ENCODE data around the gene PIAS3. TPM values are rescaled to one million over a fixed set of nuclear protein-coding genes. Genes with fewer than 3 reads are reported as not detected.

PIAS3 gene
- total RNA-seq (50.1 and 53.3 TPM in 2 replicates), polyA plus RNA-seq (69.9 and 71.8 TPM in 2 replicates), polyA minus RNA-seq (42.6 and 44.0 TPM in 2 replicates), Bru-seq, nascent RNA (percentile 77 among the genes with signal in this experiment), BruChase-seq, experiment 1, labeled RNA remaining after a 6-hour chase (percentile 92 among the genes with signal in this experiment), BruChase-seq, experiment 2, labeled RNA remaining after a 2-hour chase (percentile 91 among the genes with signal in this experiment)
- 37.9 and 42.4 TPM in 2 replicates for polyA plus RNA-seq (2011; cell fraction: cytosol; rRNA removed)
- polyA plus RNA-seq (2011; cell fraction: nucleus; rRNA removed), result 129 and 162 TPM in 2 replicates
- 45.0 and 49.8 TPM in 2 replicates for polyA plus RNA-seq (2012)
- polyA minus RNA-seq (2011; cell fraction: cytosol; rRNA and poly(A)+ RNA removed), result 8.5 TPM
- polyA minus RNA-seq (2011; cell fraction: nucleus; rRNA and poly(A)+ RNA removed), result 36.0 and 38.8 TPM in 2 replicates
- long read RNA-seq, transcript PIAS3-203 (14 exons, 2,901 nt), result major isoform, 31 of 116 reads
- long read RNA-seq, partial matches to known transcripts, result 12 of 116 reads
- long read RNA-seq, other reads (novel, unspliced or antisense), result 72 of 116 reads

GRCh38 chr1:145858901-145859490 is at the start of gene PIAS3:
PIAS3 (minus strand) TSS chr1:145859081; CDS start chr1:145858990, 91 bp downstream.
- H3K4me2 ChIP-seq (ENCODE audit: insufficient read depth, low read length), result peak within 1 kb of the TSS; percentile 53
- peak; percentile 97 for DNase-seq (ENCODE audit: low read depth, low spot score)
- H3K9me3 ChIP-seq (replicated peaks; ENCODE audit: control insufficient read depth, insufficient read depth, low read length), result no peaks in the 10 kb centered on the region
- dilution Hi-C loops (cut with MboI; ENCODE audit: extremely low pct_ligation_motif_present, low sequenced_read_pairs), result no loop called here
- peak; percentile 96 for FAIRE-seq
- peak within 1 kb of the TSS; percentile 43 for H3K27ac ChIP-seq (ENCODE audit: insufficient read depth, low read depth, low read length)
- POLR2A ChIA-PET, result interaction anchor here (0.9 to 2.5 kb wide), 14 partner anchors 9 to 192 kb away, joined by 3 to 28 read pairs (median 5); partner anchors contain the start of genes ANKRD34A, ANKRD35, LIX1L and NUDT17
- TF ChIP-seq CTCF (IDR thresholded peaks at IDR 0.05; ENCODE audit: extremely low read depth in 1 of 2, insufficient read depth in 1 of 2, low read depth in 1 of 2, low read length in 2 of 2) (no peak), FOS (IDR thresholded peaks at IDR 0.05; ENCODE audit: borderline replicate concordance, insufficient read depth, low read length) (no peak), EZH2 (IDR thresholded peaks at IDR 0.05; ENCODE audit: borderline replicate concordance, low read depth, low read length, severe bottlenecking) (no peak), POLR2A (IDR thresholded peaks at IDR 0.05; ENCODE audit: low read depth, low read length) (no peak), MYC (IDR thresholded peaks at IDR 0.05; ENCODE audit: low read depth, low read length) (no peak), MAX (IDR thresholded peaks at IDR 0.05; ENCODE audit: insufficient read depth, insufficient read length) (no peak), GATA2 (IDR thresholded peaks at IDR 0.05; ENCODE audit: insufficient read depth, insufficient read length, low read depth, low read length) (no peak), POLR2AphosphoS5 (IDR thresholded peaks at IDR 0.05; ENCODE audit: insufficient read depth, low read depth, low read length) (no peak), JUN (IDR thresholded peaks at IDR 0.05; ENCODE audit: borderline replicate concordance, insufficient read depth, insufficient read length, low read depth) (no peak)
- peak within 1 kb of the TSS; percentile 89 for H2AFZ ChIP-seq (ENCODE audit: low read depth, low read length)
- intact Hi-C loops (cut with micrococcal nuclease), result loop anchor here (1.0 to 2.0 kb wide), 6 partner anchors 10 to 98 kb away; partner anchors contain the start of genes ANKRD35, NUDT17 and PEX11B
- H3K4me3 ChIP-seq (replicated peaks in 1 of 3; ENCODE audit: insufficient read depth in 1 of 3, low read depth in 1 of 3, low read length in 3 of 3), result peak within 1 kb of the TSS; percentile 64 to 78 (median 71)
- no peaks in the 10 kb centered on the region for H3K9me1 ChIP-seq (replicated peaks; ENCODE audit: control insufficient read depth, extremely low read depth, insufficient read depth, low read length)
- H3K36me3 ChIP-seq (ENCODE audit: control insufficient read depth in 2 of 2, extremely low read depth in 1 of 2, insufficient read depth in 2 of 2, low read length in 2 of 2), result peaks cover 10 to 23% of the 10 kb centered on the region in 2 experiments
- H3K27me3 ChIP-seq (ENCODE audit: control insufficient read depth in 2 of 2, insufficient read depth in 2 of 2, low read length in 2 of 2), result peaks cover 2 to 4% of the 10 kb centered on the region in 2 experiments
- CTCF ChIA-PET, result interaction anchor here (0.6 to 6.1 kb wide), 22 partner anchors 12 to 178 kb away, joined by 3 to 154 read pairs (median 5); partner anchors contain the start of genes ANKRD34A, ANKRD35, ITGA10 and NUDT17
- peak within 1 kb of the TSS; percentile 68 for H3K9ac ChIP-seq (replicated peaks; ENCODE audit: extremely low read depth, insufficient read depth, low read length)
- peaks cover 16% of the 10 kb centered on the region for H3K79me2 ChIP-seq (ENCODE audit: control insufficient read depth, insufficient read depth, low read length)
- peaks cover 7% of the 10 kb centered on the region for H3K4me1 ChIP-seq (ENCODE audit: control insufficient read depth, extremely low read depth, insufficient read depth, low read length)
- BruUV-seq (replicated peaks), result no TSS peak
- H4K20me1 ChIP-seq (replicated peaks; ENCODE audit: control insufficient read depth, extremely low read depth, insufficient read depth, low read length), result no peaks in the 10 kb centered on the region
